BE2C (cell line): ENCODE measurements around the gene ELFN1.

Source experiments
- DNase-seq: peaks from one replicate; pipeline ENCODE4 v3.0.0-alpha.2; 2020
- H3K27me3 ChIP-seq: fragments of 250-450 bp; sonication (Bioruptor Pico); 2 replicates; pipeline ENCODE4 v1.5.1; 2020; ENCODE audit warnings: mild to moderate bottlenecking
- H3K36me3 ChIP-seq: fragments of 250-450 bp; sonication (Bioruptor Pico); 2 replicates; pipeline ENCODE4 v1.5.1; 2020; ENCODE audit warnings: mild to moderate bottlenecking
- H3K4me1 ChIP-seq: fragments of 250-450 bp; sonication (Bioruptor Pico); 2 replicates; pipeline ENCODE4 v1.5.1; 2020
- H3K4me3 ChIP-seq: 2 replicates; pipeline ENCODE4 v1.5.1; 2011; ENCODE audit warnings: low read depth, low read length
- H3K9me3 ChIP-seq: fragments of 250-450 bp; sonication (Bioruptor Pico); 2 replicates; pipeline ENCODE4 v1.5.1; 2020
- CTCF ChIP-seq: IDR thresholded peaks from 2 replicates; pipeline ENCODE4 v1.5.1; 2012; ENCODE audit warnings: mild to moderate bottlenecking, low read depth, low read length

ELFN1 gene

GRCh38 chr7:1678571-1679325 is 8.7 kb downstream of the ELFN1 start:
- no peak overlapping the region for H3K4me3 ChIP-seq
- no peaks in the 10 kb centered on the region for H3K4me1 ChIP-seq
- TF ChIP-seq CTCF, result no peak
- H3K9me3 ChIP-seq, result no peaks in the 10 kb centered on the region
- H3K27me3 ChIP-seq, result peaks cover 26% of the 10 kb centered on the region
- no peaks in the 10 kb centered on the region for H3K36me3 ChIP-seq
- no peak for DNase-seq

GRCh38 chr7:1679326-1679965 is 9.4 kb downstream of the ELFN1 start:
- no peak for DNase-seq
- Histone ChIP-seq H3K9me3 (no peaks in the 10 kb centered on the region), H3K27me3 (peaks cover 21% of the 10 kb centered on the region), H3K4me1 (no peaks in the 10 kb centered on the region), H3K4me3 (no peak overlapping the region), H3K36me3 (no peaks in the 10 kb centered on the region)
- no peak for TF ChIP-seq CTCF

GRCh38 chr7:1679966-1680730 is 10.1 kb downstream of the ELFN1 start:
- no peaks in the 10 kb centered on the region for H3K4me1 ChIP-seq
- TF ChIP-seq CTCF, result no peak
- no peak overlapping the region for H3K4me3 ChIP-seq

GRCh38 chr7:1681581-1681980 is 11.5 kb downstream of the ELFN1 start:
- no peak for TF ChIP-seq CTCF
- no peaks in the 10 kb centered on the region; the same call in 1 of the 2 replicates for H3K9me3 ChIP-seq
- no peak overlapping the region for H3K4me3 ChIP-seq
- DNase-seq, result no peak
- no peaks in the 10 kb centered on the region for H3K36me3 ChIP-seq
- H3K4me1 ChIP-seq, result no peaks in the 10 kb centered on the region
- peaks cover 9% of the 10 kb centered on the region for H3K27me3 ChIP-seq

More at GRCh38 chr7:1679966-1680730, 10.1 kb downstream of the ELFN1 start:
- Histone ChIP-seq H3K27me3 (peaks cover 18% of the 10 kb centered on the region), H3K36me3 (no peaks in the 10 kb centered on the region), H3K9me3 (no peaks in the 10 kb centered on the region; the same call in 1 of the 2 replicates)
- DNase-seq, result no peak

- H3K4me1 ChIP-seq, result no peaks in the 10 kb centered on the region
These were observed 15.0 kb downstream of the ELFN1 start for GRCh38 chr7:1685000-1685624.

More at GRCh38 chr7:1685000-1685624, 15.0 kb downstream of the ELFN1 start:
- Histone ChIP-seq H3K36me3 (no peaks in the 10 kb centered on the region), H3K9me3 (no peaks in the 10 kb centered on the region; the same call in 1 of the 2 replicates), H3K4me3 (no peak overlapping the region), H3K27me3 (no peaks in the 10 kb centered on the region)
- TF ChIP-seq CTCF, result no peak
- no peak for DNase-seq
